ENCODE data around the gene DAD1.

- TF ChIP-seq EZH2 (IDR thresholded peaks at IDR 0.05; ENCODE audit: insufficient read depth, poor library complexity, severe bottlenecking) (no peak), EZH2phosphoT487 (IDR thresholded peaks at IDR 0.05; ENCODE audit: insufficient read depth, low read depth) (no peak)
These were observed 40.3 kb upstream of the DAD1 start for GRCh38 chr14:22629361-22629760.

Data from GM23248 (cell line).